ENCODE measurements around the gene PRMT1.

PRMT1 gene

DNA sequence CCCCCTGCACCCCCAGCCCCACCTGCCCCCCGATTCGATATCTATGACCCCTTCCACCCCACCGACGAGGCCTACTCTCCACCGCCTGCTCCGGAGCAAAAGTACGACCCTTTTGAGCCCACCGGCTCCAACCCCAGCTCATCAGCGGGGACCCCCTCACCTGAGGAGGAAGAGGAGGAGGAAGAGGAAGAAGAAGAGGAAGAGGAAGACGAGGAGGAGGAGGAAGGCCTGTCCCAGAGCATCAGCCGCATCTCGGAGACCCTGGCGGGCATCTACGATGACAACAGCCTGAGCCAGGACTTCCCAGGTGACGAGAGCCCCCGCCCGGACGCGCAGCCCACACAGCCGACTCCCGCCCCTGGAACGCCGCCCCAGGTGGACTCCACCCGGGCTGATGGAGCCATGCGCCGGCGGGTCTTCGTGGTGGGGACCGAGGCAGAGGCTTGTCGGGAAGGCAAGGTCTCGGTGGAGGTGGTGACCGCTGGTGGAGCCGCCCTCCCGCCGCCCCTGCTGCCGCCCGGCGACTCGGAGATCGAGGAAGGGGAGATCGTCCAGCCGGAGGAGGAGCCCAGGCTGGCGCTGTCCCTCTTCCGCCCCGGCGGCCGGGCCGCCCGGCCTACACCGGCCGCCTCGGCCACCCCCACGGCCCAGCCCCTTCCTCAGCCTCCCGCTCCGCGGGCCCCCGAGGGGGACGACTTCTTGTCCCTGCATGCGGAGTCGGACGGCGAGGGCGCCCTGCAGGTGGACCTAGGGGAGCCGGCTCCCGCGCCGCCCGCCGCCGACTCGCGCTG, 25.8 kb upstream of the PRMT1 start:
- in situ Hi-C loops (cut with MboI; ENCODE audit: low sequenced_read_pairs), result no loop called here

DNA sequence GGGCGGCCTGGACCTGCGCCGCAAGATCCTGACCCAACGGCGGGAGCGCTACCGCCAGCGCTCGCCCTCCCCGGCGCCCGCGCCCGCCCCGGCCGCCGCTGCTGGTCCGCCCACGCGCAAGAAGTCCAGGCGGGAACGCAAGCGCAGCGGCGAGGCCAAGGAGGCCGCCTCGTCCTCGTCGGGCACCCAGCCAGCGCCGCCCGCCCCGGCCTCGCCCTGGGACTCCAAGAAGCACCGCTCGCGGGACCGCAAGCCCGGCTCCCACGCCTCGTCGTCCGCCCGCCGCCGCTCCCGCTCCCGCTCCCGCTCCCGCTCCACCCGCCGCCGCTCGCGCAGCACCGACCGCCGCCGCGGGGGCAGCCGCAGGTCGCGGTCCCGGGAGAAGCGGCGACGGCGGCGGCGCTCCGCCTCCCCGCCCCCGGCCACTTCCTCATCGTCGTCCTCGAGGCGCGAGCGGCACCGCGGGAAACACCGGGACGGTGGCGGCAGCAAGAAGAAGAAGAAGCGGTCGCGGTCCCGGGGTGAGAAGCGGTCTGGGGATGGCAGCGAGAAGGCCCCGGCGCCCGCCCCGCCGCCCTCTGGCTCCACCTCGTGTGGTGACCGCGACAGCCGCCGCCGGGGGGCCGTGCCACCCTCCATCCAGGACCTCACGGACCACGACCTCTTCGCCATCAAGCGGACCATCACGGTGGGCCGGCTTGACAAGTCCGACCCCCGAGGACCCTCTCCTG, 25.1 kb upstream of the PRMT1 start:
- in situ Hi-C loops (cut with MboI; ENCODE audit: low sequenced_read_pairs), result no loop called here

DNA sequence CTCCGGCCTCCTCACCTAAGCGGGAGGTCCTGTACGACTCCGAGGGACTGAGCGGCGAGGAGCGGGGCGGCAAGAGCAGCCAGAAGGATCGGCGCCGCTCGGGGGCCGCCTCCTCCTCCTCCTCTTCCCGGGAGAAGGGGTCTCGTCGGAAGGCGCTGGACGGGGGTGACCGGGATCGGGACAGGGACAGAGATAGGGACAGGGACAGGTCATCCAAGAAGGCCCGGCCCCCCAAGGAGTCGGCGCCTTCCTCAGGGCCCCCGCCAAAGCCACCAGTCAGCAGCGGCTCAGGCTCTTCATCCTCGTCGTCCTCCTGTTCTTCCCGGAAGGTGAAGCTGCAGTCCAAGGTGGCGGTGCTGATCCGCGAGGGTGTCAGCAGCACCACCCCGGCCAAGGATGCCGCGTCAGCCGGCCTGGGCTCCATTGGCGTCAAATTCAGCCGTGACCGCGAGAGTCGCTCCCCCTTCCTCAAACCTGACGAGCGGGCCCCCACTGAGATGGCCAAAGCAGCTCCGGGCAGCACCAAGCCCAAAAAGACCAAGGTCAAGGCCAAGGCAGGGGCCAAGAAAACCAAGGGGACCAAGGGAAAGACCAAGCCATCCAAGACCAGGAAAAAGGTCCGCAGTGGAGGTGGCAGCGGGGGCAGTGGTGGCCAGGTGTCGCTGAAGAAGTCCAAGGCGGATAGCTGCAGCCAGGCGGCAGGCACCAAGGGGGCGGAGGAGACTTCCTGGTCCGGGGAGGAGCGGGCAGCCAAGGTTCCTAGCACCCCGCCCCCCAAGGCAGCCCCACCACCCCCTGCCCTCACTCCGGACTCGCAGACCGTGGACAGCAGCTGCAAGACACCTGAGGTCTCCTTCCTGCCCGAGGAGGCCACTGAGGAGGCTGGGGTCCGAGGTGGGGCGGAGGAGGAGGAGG, 24.3 kb upstream of the PRMT1 start:
- in situ Hi-C loops (cut with MboI; ENCODE audit: low sequenced_read_pairs), result no loop called here

DNA sequence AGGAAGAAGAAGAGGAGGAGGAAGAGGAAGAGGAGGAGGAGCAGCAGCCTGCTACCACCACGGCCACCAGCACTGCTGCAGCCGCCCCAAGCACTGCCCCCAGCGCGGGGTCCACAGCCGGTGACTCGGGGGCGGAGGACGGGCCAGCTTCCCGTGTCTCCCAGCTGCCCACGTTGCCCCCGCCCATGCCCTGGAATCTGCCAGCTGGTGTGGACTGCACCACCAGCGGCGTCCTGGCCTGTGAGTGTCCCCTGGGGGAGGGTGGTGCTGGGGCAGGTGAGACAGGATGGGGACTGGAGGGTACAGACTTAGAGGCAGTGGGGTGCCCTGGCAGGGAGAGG, 23.6 kb upstream of the PRMT1 start:
- in situ Hi-C loops (cut with MboI; ENCODE audit: low sequenced_read_pairs), result no loop called here

DNA sequence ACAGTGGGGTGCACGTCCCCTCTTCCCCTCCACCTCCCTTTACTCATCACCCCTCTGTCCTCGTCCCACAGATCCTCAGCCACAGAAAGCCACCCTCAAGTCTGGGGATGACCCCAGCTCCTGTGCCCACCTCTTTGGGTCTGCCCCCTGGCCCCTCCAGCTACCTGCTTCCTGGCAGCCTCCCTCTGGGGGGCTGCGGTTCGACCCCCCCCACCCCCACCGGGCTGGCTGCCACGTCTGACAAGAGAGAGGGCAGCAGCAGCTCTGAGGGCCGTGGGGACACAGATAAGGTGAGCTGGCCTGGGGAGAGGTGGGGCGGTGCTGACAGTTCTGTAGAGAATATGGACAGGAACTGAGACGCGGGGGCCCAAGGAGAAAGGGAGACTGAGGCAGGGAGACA, 22.5 kb upstream of the PRMT1 start:
- in situ Hi-C loops (cut with MboI; ENCODE audit: low sequenced_read_pairs), result no loop called here

DNA sequence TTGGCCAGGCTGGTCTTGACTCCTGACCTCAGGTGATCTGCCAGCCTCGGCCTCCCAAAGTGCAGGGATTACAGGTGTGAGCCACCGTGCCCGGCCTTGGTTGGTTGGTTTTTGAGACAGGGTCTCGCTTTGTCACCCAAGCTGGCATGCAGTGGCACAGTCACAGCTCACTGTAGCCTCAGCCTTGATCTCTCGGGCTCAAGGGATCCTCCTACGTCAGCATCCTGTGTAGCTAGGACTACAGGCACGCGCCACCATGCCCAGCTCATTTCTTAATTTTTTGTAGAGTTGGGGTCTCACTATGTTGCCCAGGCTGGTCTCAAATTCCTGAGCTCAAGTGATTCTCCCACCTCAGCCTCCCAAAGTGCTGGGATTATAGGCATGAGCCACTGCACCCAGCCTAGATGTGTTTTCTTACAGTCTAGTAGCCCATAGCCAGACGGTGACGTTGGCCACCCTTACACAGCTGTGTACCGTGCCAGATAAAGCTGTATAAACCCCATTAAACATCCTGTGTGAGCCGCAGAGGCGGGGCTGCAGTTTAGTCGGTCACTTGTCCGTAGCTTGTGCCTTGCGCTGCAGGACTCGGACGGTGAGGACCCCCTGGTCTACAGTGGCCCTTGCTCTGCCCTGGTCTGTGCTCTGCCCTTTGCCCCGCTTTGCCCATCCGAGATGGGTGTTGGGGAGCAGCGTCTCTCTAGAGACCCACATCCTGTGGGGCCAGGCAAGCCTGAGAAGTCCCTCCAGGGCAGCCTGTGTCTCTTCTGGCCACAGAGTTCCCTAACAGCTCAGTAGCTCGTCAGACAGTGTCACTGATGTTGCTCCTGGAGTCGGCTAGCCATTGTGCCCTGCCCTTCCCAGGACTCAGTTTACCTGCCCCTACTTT, 21.3 kb upstream of the PRMT1 start:
- in situ Hi-C loops (cut with MboI; ENCODE audit: low sequenced_read_pairs), result no loop called here

DNA sequence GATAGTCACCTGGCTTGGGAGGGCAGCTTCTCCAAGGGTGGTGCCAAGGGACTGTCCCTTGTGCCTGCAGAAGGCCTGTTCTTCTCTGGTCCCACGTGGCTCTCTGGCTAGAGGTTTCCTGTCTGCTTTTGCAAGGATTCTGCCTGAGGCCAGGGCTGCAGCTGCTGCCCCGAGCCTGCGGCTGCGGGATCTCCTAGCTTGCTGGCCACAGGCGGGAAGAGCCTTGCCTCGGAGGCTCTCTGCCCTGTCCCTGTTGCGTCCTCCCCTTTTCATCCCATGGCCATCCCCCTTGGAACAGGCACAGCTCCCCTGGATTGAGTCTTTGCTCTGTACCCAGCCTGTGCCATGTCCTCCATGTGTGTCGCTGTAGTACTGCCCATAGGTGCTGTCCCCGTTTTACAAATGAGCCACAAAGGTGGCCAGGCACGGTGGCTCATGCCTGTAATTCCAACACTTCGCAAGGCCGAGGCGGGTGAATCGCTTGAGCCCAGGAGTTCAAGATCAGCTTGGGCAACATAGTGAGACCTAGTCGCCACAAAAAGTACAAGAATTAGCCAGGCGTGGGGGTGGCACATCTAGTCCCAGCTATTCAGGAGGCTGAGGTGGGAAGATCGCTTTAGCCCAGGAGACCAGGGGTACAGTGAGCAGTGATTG, 20.5 kb upstream of the PRMT1 start:
- in situ Hi-C loops (cut with MboI; ENCODE audit: low sequenced_read_pairs), result no loop called here

DNA sequence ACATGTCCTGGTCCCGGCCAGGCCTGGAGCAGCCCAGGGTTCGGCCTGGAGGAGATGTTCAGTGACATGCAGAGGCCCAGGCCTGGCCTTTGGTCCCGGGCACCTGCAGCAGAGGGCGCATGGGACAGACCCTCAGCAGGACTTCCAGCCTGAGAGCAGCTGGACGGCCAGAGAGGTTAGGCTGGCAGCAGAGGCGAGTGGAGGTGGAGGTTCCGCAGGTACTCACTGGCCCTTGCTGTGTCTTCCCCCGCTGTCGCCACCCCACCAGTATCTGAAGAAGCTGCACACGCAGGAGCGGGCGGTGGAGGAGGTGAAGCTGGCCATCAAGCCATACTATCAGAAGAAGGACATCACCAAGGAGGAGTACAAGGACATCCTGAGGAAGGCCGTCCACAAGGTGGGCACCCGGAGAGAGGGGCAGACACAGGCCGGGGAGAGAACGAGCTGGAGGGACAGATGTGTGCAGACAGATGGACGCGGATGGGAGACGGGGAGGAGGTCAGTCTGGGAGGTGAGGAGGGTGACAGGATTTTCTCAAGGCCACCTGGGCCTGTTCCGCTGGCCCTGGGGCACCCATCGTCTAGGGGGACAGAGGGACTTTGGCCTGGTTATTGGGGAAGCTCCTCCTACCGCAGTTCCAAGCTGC, 19.5 kb upstream of the PRMT1 start:
- in situ Hi-C loops (cut with MboI; ENCODE audit: low sequenced_read_pairs), result no loop called here

DNA sequence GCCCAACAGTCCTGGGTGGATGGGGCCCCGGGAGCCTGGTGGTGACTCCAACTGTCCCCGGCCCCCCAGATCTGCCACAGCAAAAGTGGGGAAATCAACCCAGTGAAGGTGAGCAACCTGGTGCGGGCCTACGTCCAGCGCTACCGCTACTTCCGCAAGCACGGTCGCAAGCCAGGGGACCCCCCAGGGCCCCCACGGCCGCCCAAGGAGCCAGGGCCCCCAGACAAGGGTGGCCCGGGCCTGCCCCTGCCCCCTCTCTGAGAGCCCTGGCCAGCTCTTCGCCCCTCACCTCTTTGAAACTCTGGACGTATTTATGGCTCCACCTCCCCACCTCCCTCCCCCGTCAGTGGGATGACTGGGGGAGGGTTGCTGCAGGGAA, 18.9 kb upstream of the PRMT1 start:
- in situ Hi-C loops (cut with MboI; ENCODE audit: low sequenced_read_pairs), result no loop called here

DNA sequence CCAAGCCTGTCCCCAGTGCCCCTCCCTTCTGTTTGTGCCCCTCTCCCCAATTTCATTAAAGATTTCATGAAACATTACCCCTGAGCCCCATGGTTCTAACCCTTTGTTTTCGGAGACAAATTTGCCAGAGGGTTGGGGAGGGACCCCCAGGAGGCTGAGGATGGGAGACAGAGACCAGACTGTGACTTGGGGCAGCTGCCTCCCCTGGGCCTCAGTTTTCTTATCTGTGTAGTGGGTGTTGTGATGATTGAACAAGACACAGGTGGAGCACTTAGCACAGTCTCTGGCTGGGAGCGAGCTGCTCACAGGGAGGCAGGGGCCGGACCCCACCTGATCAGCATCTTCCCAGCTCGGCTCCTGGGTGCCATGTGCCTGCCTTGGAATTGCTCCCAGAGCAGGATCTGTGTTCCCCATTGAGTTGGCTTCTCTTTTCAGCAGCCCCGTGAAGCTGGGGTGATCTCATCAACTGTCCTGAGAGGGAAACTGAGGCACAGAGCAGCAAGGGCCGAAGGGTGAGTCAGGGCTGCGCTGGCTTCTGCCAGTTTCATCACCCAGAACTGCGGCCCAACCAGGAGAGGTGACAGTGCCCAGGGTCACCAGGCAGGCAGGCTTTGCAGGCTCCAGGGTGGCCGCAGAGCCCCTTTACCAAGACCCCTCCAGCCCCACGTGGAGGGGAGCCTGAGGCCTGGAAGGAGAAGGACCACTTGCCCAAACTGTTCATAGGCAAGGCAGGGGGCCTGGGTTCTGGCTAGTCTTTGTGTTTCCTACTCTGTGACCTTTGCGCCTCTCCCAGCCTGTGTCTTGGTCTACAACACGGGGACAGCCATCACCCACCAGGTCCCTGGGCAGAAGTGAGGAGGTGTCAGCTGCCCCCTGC, 18.3 kb upstream of the PRMT1 start:
- in situ Hi-C loops (cut with MboI; ENCODE audit: low sequenced_read_pairs), result no loop called here

DNA sequence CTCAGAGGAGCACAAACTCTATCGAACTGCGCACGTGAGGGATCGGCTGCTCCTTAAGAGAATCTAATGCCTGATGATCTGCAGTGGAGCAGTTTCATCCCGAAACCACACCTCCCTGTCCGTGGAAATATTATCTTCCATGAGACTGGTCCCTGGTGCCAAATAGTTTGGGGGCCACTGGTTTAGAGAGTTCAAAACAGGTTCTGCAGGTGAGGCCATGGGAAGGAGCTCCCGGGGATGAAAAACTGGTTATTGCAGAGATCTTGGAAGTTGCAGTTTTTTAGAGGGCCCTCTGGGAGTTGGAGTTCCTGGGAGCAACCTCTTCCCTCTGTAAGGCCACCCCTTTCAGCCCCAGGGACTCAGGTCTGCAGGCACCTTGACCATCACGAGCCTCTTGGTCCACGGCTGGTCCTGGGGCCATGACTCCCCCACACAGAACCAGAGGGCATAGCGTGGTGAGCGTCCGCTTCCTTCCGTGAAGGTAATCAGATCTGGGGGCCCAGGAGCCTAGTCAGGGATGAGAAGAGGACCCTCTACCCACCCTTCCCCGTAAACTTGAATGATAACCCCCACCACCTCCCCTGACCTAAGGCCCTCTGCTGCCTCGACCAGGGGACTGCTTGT, 16.6 kb upstream of the PRMT1 start:
- in situ Hi-C loops (cut with MboI; ENCODE audit: low sequenced_read_pairs), result no loop called here

DNA sequence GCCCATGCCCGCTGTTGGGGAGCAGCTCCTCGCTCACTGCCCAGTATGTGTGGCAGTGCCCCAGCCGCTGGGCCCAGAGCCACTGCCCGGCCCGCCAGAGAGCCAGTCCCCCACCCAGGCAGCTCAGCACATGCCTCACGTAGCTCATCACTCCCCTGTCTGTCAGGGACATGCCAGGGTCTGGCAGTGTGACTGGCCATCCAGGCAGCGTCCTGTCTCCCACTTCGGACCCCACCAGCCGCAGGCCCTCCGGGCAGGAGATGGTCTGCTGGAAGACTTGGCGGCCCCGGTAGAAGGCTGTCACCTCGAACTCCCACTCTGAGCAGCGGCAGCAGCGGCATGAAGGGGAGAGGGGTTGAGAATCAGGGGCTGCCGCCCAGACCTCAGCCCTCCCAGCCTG, 15.1 kb upstream of the PRMT1 start:
- in situ Hi-C loops (cut with MboI; ENCODE audit: low sequenced_read_pairs), result no loop called here

DNA sequence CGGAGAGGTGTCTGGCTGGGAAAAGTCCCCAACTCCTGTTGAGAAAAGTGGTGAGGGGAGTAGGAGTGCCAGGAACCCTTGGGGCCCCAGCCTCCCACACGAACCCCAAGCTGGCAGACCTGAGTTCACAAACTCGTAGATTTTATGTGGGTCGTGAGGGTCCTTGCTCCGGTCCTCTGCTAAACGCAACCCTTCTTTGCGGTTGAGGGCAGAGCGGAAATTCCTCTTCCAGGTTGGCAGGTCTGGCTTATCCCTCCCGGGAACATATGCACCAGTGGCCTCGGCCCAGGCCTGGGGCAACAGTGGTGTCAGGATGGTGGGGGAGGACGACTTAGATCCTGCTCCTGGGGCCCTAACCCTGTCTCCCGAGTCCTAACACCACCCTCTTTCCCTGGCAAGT, 13.8 kb upstream of the PRMT1 start:
- in situ Hi-C loops (cut with MboI; ENCODE audit: low sequenced_read_pairs), result no loop called here

DNA sequence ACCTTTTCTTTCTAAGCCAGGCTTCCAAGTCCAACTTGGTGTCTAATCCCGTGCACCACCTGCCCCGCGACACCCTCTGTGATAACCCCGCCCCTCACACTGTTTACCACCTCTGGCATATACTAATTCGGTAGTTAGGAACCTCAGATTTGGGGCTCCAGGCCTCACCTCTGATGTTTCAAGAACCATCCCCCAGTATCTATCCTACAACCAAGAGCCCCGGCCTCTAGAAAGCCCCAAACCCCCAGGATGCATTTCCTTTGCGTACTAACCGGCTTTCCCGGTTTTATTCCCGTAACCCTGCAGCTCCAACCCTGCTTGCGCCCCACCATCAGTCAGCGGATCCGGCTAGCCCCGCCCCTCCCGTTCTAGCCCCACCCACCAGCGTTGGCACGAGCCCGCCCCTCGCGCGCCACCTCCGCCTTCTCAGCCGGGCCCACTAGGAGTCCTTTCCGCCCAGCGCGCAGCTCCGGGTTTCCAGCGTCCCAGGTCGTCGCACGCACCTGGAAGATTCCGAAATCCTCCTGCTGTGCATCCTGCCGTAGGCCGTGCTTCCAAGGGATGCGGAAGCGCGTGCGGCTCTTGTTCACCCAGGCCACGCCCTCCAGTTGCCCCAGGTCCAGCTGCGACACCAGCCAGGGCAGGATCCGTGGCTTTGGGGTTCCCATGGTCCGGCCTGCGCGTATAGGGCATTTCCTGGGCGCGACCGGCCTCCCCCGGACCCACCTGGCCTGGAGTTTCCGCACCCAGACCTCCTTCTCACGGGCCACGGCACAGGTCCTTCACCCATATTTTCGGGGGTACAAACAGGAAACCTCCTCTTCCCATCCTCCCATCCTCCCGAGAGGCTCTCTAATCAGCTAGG, 12.7 kb upstream of the PRMT1 start:
- in situ Hi-C loops (cut with MboI; ENCODE audit: low sequenced_read_pairs), result no loop called here

DNA sequence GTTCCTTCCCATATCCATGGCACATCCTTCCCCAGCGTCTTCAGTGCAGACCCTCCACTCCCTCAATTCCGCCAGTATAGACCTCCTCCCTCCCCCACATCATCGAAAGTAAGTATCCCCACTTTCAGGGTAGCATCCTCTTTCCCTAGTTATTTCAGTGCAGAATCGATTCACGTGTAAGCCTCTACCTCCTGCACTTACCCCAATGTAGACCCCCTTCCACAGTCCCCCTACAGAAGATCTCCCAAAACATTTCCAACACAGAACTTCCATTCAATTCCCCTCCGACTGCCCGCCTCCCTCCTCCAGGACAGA, 12.1 kb upstream of the PRMT1 start:
- in situ Hi-C loops (cut with MboI; ENCODE audit: low sequenced_read_pairs), result no loop called here

DNA sequence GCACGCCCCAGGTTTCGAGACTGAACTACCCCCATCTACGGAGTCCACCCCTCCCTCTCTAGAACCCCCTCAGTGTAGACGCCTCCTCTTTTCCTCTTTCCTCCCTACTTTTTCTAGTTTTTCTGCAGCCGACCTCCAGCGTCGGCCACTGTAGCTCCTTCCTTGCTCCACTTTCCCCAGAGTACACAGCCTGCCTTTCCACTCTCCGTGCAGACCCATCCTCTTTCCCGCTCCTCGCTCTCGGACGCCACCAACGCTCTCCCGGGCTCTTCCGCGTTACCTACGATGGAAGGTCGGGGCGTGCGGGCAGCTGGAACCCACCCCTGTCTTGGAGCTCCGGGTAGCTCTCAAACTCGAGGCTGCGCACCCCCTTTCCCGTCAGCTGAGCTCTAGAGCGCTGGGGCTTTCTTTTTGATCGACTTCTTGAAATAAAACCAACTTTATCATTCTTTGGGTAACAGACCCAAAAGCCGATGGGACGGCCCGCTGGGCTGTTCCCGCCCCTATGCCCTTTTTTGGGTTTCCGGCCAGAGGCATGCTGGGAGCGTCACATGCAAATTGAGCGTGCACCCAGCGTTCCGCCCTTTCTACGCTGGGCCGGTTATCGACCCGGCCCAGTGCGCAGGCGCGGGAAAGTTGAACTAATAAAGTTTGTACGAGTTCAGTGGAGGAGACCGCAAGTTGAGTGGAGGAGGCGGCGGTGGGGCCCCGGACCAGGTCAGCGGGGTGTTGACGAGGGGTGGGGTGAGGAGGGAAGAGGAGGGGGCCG, 11.5 kb upstream of the PRMT1 start, which contains the start of the genes BCL2L12 and IRF3:
Gene BCL2L12, plus strand, starts transcription at position 583 of the 769 bp plus-strand sequence. CDS start 760 bp downstream, outside the sequence.
Gene IRF3, minus strand, starts transcription at position 507 of the 769 bp plus-strand sequence. CDS start 1,019 bp downstream, outside the sequence.
- in situ Hi-C loops (cut with MboI; ENCODE audit: low sequenced_read_pairs), result no loop called here

DNA sequence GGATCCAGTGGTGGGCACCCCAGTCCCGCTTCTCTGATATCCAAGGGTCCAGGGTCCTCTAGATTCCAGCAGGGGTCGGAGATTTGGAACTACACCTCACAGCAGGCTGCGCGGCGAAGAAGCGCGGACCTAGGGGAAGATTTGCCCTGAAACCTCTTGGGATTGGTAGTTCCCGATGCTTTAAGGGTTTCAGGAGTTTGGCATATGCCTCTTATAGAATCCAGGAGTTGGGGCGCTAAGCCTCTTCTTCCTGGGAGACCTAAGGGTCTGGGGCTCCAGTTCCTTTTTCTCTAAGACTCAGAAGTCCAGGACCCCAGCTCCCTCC, 11.0 kb upstream of the PRMT1 start:
- in situ Hi-C loops (cut with MboI; ENCODE audit: low sequenced_read_pairs), result no loop called here
